Astrocyte of the spinal cord (primary cell): Measurements from ENCODE around the gene KRT75.
A peak's percentile ranks its signal among the peaks of the same experiment; 100 is the strongest.

Experiments
- DNase-seq: peaks from one replicate; pipeline ENCODE4 v3.0.0; 2011; ENCODE audit warnings: low read depth, low spot score
- H3K4me3 ChIP-seq: 2 replicates; pipeline ENCODE4 v1.5.1; 2011; ENCODE audit warnings: low read depth, mild to moderate bottlenecking, low read length, moderate library complexity
- in situ Hi-C: cut with HindIII; loops from 2 replicates; pipeline ENCODE4 v1.10.0; 2017; ENCODE audit warnings: low sequenced_read_pairs
- TF ChIP-seq, protein P1 (sequence below): IDR thresholded peaks from 2 replicates; pipeline ENCODE4 v1.5.1; 2012; ENCODE audit warnings: low read depth, mild to moderate bottlenecking, low read length, inconsistent platforms

KRT75 gene

DNA sequence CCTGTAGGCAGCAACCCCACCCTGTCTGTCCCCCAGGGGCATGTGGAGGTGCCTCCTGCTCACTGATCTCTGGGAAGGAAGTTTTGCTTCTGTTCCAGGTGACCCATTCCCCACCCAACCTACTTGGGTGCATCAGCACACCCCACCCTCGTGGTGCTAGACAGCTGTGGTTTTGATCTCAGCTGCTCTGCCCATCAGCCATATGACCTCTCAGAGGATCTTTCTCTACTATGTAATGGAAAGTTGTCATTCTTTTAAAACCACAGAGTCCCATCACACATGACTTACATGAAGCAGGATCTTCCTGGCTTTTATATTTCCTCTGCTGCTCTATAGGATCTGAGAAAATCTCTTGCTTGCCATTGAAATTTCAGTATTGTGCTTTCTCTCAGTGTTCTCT lies 14.5 kb downstream of the KRT75 start:
- TF ChIP-seq, protein P1, sequence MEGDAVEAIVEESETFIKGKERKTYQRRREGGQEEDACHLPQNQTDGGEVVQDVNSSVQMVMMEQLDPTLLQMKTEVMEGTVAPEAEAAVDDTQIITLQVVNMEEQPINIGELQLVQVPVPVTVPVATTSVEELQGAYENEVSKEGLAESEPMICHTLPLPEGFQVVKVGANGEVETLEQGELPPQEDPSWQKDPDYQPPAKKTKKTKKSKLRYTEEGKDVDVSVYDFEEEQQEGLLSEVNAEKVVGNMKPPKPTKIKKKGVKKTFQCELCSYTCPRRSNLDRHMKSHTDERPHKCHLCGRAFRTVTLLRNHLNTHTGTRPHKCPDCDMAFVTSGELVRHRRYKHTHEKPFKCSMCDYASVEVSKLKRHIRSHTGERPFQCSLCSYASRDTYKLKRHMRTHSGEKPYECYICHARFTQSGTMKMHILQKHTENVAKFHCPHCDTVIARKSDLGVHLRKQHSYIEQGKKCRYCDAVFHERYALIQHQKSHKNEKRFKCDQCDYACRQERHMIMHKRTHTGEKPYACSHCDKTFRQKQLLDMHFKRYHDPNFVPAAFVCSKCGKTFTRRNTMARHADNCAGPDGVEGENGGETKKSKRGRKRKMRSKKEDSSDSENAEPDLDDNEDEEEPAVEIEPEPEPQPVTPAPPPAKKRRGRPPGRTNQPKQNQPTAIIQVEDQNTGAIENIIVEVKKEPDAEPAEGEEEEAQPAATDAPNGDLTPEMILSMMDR: no peak
- in situ Hi-C loops: no loop called here
- H3K4me3 ChIP-seq: no peak overlapping the region
- no peak for DNase-seq

GRCh38 chr12:52418576-52419110 lies 15.5 kb downstream of the KRT75 start:
- in situ Hi-C loops: no loop called here
- no peak for DNase-seq

DNA sequence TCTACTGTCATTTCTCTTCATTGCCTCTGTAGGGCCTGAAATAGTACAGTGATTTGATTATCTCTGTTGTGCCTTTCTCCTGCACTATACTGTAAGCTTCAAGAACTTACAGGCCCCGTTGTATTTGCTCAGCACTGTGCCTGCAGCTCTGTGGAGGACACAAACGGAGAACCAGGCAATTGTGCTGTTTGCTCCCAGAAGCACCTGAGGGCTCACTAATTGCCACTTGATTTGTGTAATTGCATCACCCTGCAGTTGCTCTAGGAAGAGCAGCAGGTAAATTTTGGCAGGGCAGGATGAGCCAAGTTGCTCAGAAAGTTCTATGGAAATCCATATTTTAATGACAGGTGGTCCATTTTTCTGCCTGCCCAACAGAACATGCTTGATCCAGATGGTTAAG lies 16.4 kb downstream of the KRT75 start:
- TF ChIP-seq, protein P1: no peak
- H3K4me3 ChIP-seq: no peak overlapping the region
- in situ Hi-C loops: no loop called here
- no peak for DNase-seq

More at GRCh38 chr12:52418576-52419110, 15.5 kb downstream of the KRT75 start:
- TF ChIP-seq, protein P1: no peak
- H3K4me3 ChIP-seq: no peak overlapping the region

- no peak for DNase-seq
- TF ChIP-seq, protein P1: no peak
- in situ Hi-C loops: no loop called here
- H3K4me3 ChIP-seq: no peak overlapping the region
Observed at GRCh38 chr12:52416795-52417194, 17.4 kb downstream of the KRT75 start.

- no peak overlapping the region for H3K4me3 ChIP-seq
- TF ChIP-seq, protein P1: no peak
- peak; percentile 22 for DNase-seq
- in situ Hi-C loops: no loop called here
Observed at GRCh38 chr12:52415870-52416750, 18.1 kb downstream of the KRT75 start.

- DNase-seq: no peak
- TF ChIP-seq, protein P1: no peak
- no peak overlapping the region for H3K4me3 ChIP-seq
- in situ Hi-C loops: no loop called here
Observed at GRCh38 chr12:52414936-52415335, 19.2 kb downstream of the KRT75 start.
